Spleen (tissue), 11 donors: ENCODE results near the gene ERBB2. TPM values are rescaled to one million over a fixed set of nuclear protein-coding genes. Genes with fewer than 3 reads are reported as not detected.

Experiments
- DNase-seq: peaks from one replicate; pipeline ENCODE4 v3.0.0-alpha.2; 2020
- H3K27ac ChIP-seq, 8 donors: fragments of 200-600 bp; sonication (generic) in 7 of 8; 1 replicate in 4 of 8; 2 replicates in 4 of 8; pipeline versions ENCODE4 v1.5.0 to v1.8.0; 2016 to 2021; ENCODE audit warnings: inconsistent platforms in 4 of 8, mild to moderate bottlenecking in 4 of 8, moderate library complexity in 1 of 8
- H3K27me3 ChIP-seq, 7 donors: fragments of 200-600 bp; sonication (generic) in 6 of 7; replicated peaks in 1 of 7; 1 replicate in 4 of 7; 2 replicates in 3 of 7; pipeline versions ENCODE4 v1.5.0 to v1.8.0; 2016 to 2021; ENCODE audit warnings: inconsistent platforms in 3 of 7, mild to moderate bottlenecking in 1 of 7
- H3K36me3 ChIP-seq, 6 donors: fragments of 200-600 bp; sonication (generic) in 5 of 6; 1 replicate in 4 of 6; 2 replicates in 2 of 6; pipeline versions ENCODE4 v1.5.0 to v1.8.0; 2016 to 2021; ENCODE audit warnings: inconsistent platforms in 2 of 6
- H3K4me1 ChIP-seq, 6 donors: fragments of 200-600 bp; sonication (generic) in 5 of 6; 1 replicate in 3 of 6; 2 replicates in 3 of 6; pipeline versions ENCODE4 v1.5.0 to v1.8.0; 2016 to 2021; ENCODE audit warnings: inconsistent platforms in 3 of 6
- H3K4me3 ChIP-seq, 8 donors: fragments of 200-600 bp; sonication (generic) in 7 of 8; 1 replicate in 4 of 8; 2 replicates in 4 of 8; pipeline versions ENCODE4 v1.5.0 to v1.8.0; 2016 to 2021; ENCODE audit warnings: inconsistent platforms in 4 of 8, mild to moderate bottlenecking in 4 of 8, moderate library complexity in 2 of 8
- H3K9me3 ChIP-seq, 8 donors: fragments of 200-600 bp; sonication (generic) in 7 of 8; 1 replicate in 4 of 8; 2 replicates in 4 of 8; pipeline versions ENCODE4 v1.5.0 to v1.8.0; 2016 to 2021; ENCODE audit warnings: inconsistent platforms in 4 of 8
- CTCF ChIP-seq, 11 experiments: fragments of 200-600 bp in 7 of 11; fragments of 450-650 bp in 4 of 11; sonication (generic) in 4 of 11; IDR thresholded peaks in 8 of 11; conservative IDR thresholded peaks in 3 of 11; 1 replicate in 7 of 11; 2 replicates in 4 of 11; pipeline versions ENCODE4 v1.4.0 to v1.8.0; 2016 to 2021; ENCODE audit warnings: antibody characterized with exemption in 11 of 11, inconsistent platforms in 4 of 11, mild to moderate bottlenecking in 1 of 11
- POLR2A ChIP-seq, 3 donors: fragments of 450-650 bp; IDR thresholded peaks; one replicate each; pipeline ENCODE4 v1.5.1; 2017; ENCODE audit warnings: antibody characterized with exemption in 3 of 3, mild to moderate bottlenecking in 1 of 3
- POLR2AphosphoS5 ChIP-seq, 3 donors: sonication (generic); formaldehyde crosslinking; IDR thresholded peaks; one replicate each; pipeline ENCODE4 v1.5.1; 2017; ENCODE audit warnings: antibody characterized with exemption in 3 of 3
- WGBS, 5 donors: extraction: QIAGEN DNeasy Blood & Tissue Kit in 3 of 5; methylation state at CpG; one replicate each; pipeline versions ENCODE4 v1.1.5 to v1.1.7; 2013 to 2018; 5-methylcytosine and 5-hydroxymethylcytosine counted together
- intact Hi-C: fragments of 100-400 bp; cut with DNase I; formaldehyde crosslinking; loops from one replicate; pipeline ENCODE4 v1.15.0; 2023; ENCODE audit warnings: low total_unique reads
- polyA plus RNA-seq, 3 donors: library from polyadenylated mRNA; stranded (reverse); fragments of 200-250 nt; gene quantifications; one replicate each; pipeline ENCODE4 v1.2.1, GENCODE V29; 2013
- total RNA-seq, 7 donors: library from RNA; depleted of rRNA in 3 of 7; stranded (reverse); fragments of >200 nt in 3 of 7; fragmentation: NEBNext Ultra II Directional in 4 of 7; extraction: Animal tissue kit (Norgen Biotek cat#: 25700) in 4 of 7; gene quantifications; one replicate each; pipeline versions ENCODE4 v1.1.0 to v1.2.1, GENCODE V29; 2016 to 2021
- donor health status: healthy with polysubstance abuse.
- donor health status: DM: no; HTN: no; CAD: no; lungs with moderate emphysema.
- donor health status: DM: no; HTN: no; CAD: no.
- donor health status: Bipolar disorder and iron deficiency.
- donor health status: healthy.
- donor health status: DM: no; HTN: no; CAD: no.
- donor health status: DM: yes; HTN: yes; CAD: no.

The ERBB2 gene
- total and polyA plus RNA-seq, 10 donors = 3.4 to 15.9 (median 10.2) TPM

DNA sequence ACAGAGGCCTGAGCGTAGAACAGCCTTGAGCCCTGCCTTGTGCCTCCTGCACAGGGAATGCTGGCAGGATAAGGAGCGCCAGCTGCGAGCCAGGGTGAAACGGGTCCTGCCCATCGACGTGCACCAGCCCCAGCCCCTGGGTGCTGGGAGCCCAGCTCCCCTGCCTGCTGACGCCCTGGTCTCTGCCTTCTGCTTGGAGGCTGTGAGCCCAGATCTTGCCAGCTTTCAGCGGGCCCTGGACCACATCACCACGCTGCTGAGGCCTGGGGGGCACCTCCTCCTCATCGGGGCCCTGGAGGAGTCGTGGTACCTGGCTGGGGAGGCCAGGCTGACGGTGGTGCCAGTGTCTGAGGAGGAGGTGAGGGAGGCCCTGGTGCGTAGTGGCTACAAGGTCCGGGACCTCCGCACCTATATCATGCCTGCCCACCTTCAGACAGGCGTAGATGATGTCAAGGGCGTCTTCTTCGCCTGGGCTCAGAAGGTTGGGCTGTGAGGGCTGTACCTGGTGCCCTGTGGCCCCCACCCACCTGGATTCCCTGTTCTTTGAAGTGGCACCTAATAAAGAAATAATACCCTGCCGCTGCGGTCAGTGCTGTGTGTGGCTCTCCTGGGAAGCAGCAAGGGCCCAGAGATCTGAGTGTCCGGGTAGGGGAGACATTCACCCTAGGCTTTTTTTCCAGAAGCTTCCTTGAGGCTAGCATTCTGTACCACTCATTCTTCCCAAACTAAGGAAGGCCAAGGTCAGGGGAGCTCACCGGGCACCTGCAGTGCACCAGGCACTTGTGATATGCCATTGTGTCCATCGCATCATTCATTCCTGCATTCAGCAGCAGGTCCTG, 29.7 kb upstream of the ERBB2 start:
- H3K36me3 ChIP-seq = no peaks in the 10 kb centered on the region
- 87 to 96% (median 91%) methylated on average over 13 to 23 of the region's 23 CpGs for WGBS, 5 donors
- peaks cover 0 to 67% (median 32%) of the 10 kb centered on the region in 6 donors for H3K4me1 ChIP-seq
- H3K27me3 ChIP-seq = peaks cover 4 to 73% (median 43%) of the 10 kb centered on the region in 7 donors
- no peak overlapping the region for H3K4me3 ChIP-seq
- no peaks in the 10 kb centered on the region for H3K9me3 ChIP-seq
- DNase-seq = no peak
- intact Hi-C loops = no loop called here
- no peak overlapping the region for H3K27ac ChIP-seq
- TF ChIP-seq POLR2AphosphoS5 (IDR thresholded peaks at IDR 0.05) = peak in 1 of 3 donors; percentile 53
- TF ChIP-seq CTCF (IDR thresholded peaks at IDR 0.05 in 8 of 11, conservative IDR thresholded peaks at IDR 0.05 in 3 of 11) = no peak

- no peak overlapping the region for H3K27ac ChIP-seq
- no peak overlapping the region for H3K4me3 ChIP-seq
- H3K36me3 ChIP-seq = no peaks in the 10 kb centered on the region
- WGBS, 5 donors = 49 to 70% (median 57%) methylated on average over 4 of the region's 4 CpGs
- no peaks in the 10 kb centered on the region for H3K9me3 ChIP-seq
- H3K4me1 ChIP-seq = peaks cover 0 to 67% (median 38%) of the 10 kb centered on the region in 6 donors
- peaks cover 4 to 67% (median 43%) of the 10 kb centered on the region in 7 donors for H3K27me3 ChIP-seq
- TF ChIP-seq CTCF (IDR thresholded peaks at IDR 0.05 in 8 of 11, conservative IDR thresholded peaks at IDR 0.05 in 3 of 11) (no peak), POLR2AphosphoS5 (IDR thresholded peaks at IDR 0.05) (no peak), POLR2A (IDR thresholded peaks at IDR 0.05) (no peak)
- intact Hi-C loops = no loop called here
- DNase-seq = no peak
Measured at GRCh38 chr17:39670746-39671145, 29.1 kb upstream of the ERBB2 start.

DNA sequence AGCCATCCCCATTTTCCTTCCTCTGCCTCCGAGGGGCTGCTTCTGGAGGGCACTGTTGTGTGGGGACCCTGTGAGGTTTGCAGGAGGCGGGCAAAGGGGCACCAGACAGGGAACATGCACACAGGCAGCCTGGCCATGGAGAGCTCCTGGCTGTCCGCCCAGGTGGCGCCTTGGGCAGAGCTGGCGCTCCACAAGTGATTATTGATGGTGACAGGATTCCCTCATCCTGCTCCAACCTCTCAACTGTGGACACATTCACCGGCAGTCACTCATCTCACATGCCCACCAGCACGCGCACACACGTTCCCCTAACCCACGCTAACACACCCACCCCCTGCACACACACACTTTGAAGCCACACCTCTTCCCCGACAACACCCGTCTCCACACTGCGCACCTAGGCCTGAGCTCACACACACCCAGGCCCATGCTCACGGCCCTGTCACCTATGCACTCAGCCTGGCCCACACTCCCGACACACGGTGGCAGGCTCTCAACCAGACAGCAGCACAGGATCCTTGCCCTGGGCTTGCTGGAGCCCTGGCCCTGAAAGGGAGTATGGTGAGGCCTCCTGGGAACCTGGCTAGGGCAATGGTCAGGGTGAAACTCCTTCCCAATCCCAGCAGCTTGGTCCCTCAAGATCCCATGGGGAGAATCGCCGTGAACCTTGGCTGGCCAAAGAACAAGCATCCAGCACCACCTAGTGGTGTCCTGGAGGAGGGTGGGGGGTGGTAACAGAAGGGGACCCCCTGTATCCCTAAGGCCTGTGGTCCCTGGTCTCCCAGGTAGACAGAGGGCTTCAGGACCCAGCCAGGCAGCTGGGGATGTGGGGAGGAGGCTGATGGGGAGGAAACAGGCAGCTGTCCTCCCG, 28.0 kb upstream of the ERBB2 start:
- H3K36me3 ChIP-seq = no peaks in the 10 kb centered on the region
- H3K27ac ChIP-seq = no peak overlapping the region
- no peak for TF ChIP-seq POLR2A (IDR thresholded peaks at IDR 0.05)
- peak in 2 of 3 donors; percentile 25 to 57 for TF ChIP-seq POLR2AphosphoS5 (IDR thresholded peaks at IDR 0.05)
- TF ChIP-seq CTCF (IDR thresholded peaks at IDR 0.05 in 8 of 11, conservative IDR thresholded peaks at IDR 0.05 in 3 of 11) = peak in 6 of 11 experiments; percentile 34 to 48 (median 40)
- DNase-seq = peak; percentile 72
- 51 to 58% (median 53%) methylated on average over 17 to 19 of the region's 19 CpGs for WGBS, 5 donors
- H3K4me3 ChIP-seq = no peak overlapping the region
- H3K9me3 ChIP-seq = no peaks in the 10 kb centered on the region
- H3K27me3 ChIP-seq = peaks cover 4 to 56% (median 43%) of the 10 kb centered on the region in 7 donors
- peaks cover 6 to 68% (median 48%) of the 10 kb centered on the region in 6 donors for H3K4me1 ChIP-seq
- intact Hi-C loops = no loop called here
